ENCODE measurements around the gene MAPT. TPM values are rescaled to one million over a fixed set of nuclear protein-coding genes. Genes with fewer than 3 reads are reported as not detected.

MAPT gene
- 1 to 10 TPM; 5.0 to 6.1 TPM for total RNA-seq
- polyA plus RNA-seq (ENCODE audit: insufficient read depth, low read depth, low replicate concordance): 100 TPM
- long read RNA-seq, donor 1, full-length matches to known transcripts: 1 of 1 reads
- long read RNA-seq, donor 1, partial matches to known transcripts: 0 of 1 reads
- long read RNA-seq, donor 1, other reads (novel, unspliced or antisense): 0 of 1 reads
- long read RNA-seq, donor 2: 0 reads

GRCh38 chr17:45894022-45894784 lies at the start of gene MAPT:
TSS of gene MAPT (plus strand) at chr17:45894554. CDS start at chr17:45962338, 67,784 bp downstream.
- peak; percentile 93 for DNase-seq
- Histone ChIP-seq H3K27ac (peak within 1 kb of the TSS; percentile 76 to 84), H3K9me3 (no peaks in the 10 kb centered on the region), H3K4me3 (peak within 1 kb of the TSS; percentile 62 to 73), H3K27me3 (no peaks in the 10 kb centered on the region), H3K4me1 (peaks cover 11% of the 10 kb centered on the region), H3K36me3 (ENCODE audit: low read depth, missing control alignments) (no peaks in the 10 kb centered on the region)
- TF ChIP-seq POLR2A (IDR thresholded peaks at IDR 0.05): peak; percentile 18
- TF ChIP-seq CTCF (IDR thresholded peaks at IDR 0.05): peak; percentile 86 to 98 (median 96)
- 1 to 2% methylated on average over 12 to 87 of the region's 97 CpGs for WGBS, 2 donors
- intact Hi-C loops (cut with DNase I; ENCODE audit: low total_unique reads): no loop called here

DNA sequence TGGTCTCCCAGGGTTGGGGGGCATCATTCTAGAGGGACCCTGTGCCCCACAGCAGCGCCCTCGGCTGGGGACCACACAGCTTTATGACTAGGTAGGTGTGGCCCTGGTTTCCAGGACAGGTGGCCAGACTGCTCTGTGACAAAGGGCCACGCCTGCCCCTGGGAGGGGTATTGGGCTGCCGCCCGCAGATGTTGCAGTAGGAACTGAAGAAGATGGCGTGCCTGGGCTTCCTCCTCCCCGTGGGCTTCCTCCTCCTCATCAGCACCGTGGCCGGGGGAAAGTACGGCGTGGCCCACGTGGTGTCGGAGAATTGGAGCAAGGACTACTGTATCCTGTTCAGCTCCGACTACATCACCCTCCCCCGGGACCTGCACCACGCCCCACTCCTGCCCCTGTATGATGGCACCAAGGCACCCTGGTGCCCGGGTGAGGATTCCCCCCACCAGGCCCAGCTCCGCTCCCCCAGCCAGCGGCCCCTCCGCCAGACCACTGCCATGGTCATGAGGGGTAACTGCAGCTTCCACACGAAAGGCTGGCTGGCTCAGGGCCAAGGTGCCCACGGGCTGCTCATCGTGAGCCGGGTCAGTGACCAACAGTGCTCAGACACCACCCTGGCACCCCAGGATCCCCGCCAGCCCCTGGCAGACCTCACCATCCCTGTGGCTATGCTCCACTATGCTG lies 49.5 kb upstream of the MAPT start, which contains the start of gene SPPL2C:
Gene SPPL2C, plus strand, starts transcription at position 187 of the 681 bp plus-strand sequence. Its CDS starts 26 bp downstream, at position 213.
- TF ChIP-seq POLR2A (IDR thresholded peaks at IDR 0.05): no peak
- no peak for TF ChIP-seq CTCF (IDR thresholded peaks at IDR 0.05)
- Histone ChIP-seq H3K27ac (no peak within 1 kb of the TSS), H3K36me3 (ENCODE audit: low read depth, missing control alignments) (no peaks in the 10 kb centered on the region), H3K4me3 (no peak within 1 kb of the TSS), H3K27me3 (no peaks in the 10 kb centered on the region), H3K9me3 (no peaks in the 10 kb centered on the region), H3K4me1 (no peaks in the 10 kb centered on the region)
- no peak for DNase-seq
- WGBS, 2 donors: 89% methylated on average over 12 to 25 of the region's 25 CpGs
- intact Hi-C loops (cut with DNase I; ENCODE audit: low total_unique reads): no loop called here

GRCh38 chr17:45845376-45846185 lies 48.8 kb upstream of the MAPT start:
- no peak for DNase-seq
- TF ChIP-seq CTCF (IDR thresholded peaks at IDR 0.05) (no peak), POLR2A (IDR thresholded peaks at IDR 0.05) (no peak)
- Histone ChIP-seq H3K4me1 (no peaks in the 10 kb centered on the region), H3K9me3 (no peaks in the 10 kb centered on the region), H3K27ac (no peak overlapping the region), H3K36me3 (ENCODE audit: low read depth, missing control alignments) (no peaks in the 10 kb centered on the region), H3K4me3 (no peak overlapping the region), H3K27me3 (no peaks in the 10 kb centered on the region)
- intact Hi-C loops (cut with DNase I; ENCODE audit: low total_unique reads): no loop called here
- WGBS, 2 donors: 87 to 93% methylated on average over 20 to 35 of the region's 35 CpGs

GRCh38 chr17:45846223-45846622 lies 48.1 kb upstream of the MAPT start:
- Histone ChIP-seq H3K27me3 (no peaks in the 10 kb centered on the region), H3K27ac (no peak overlapping the region), H3K9me3 (no peaks in the 10 kb centered on the region), H3K4me3 (no peak overlapping the region), H3K36me3 (ENCODE audit: low read depth, missing control alignments) (no peaks in the 10 kb centered on the region), H3K4me1 (no peaks in the 10 kb centered on the region)
- TF ChIP-seq POLR2A (IDR thresholded peaks at IDR 0.05) (no peak), CTCF (IDR thresholded peaks at IDR 0.05) (no peak)
- 94 to 95% methylated on average over 3 to 10 of the region's 10 CpGs for WGBS, 2 donors
- intact Hi-C loops (cut with DNase I; ENCODE audit: low total_unique reads): no loop called here
- DNase-seq: no peak

Data from testis (tissue), 5 donors.